GM19023 (cell line): ENCODE measurements around the gene SLC15A4.
"Not testable (repeated sequence)": the region's sequence is repeated elsewhere in the genome, so short reads cannot be mapped to it uniquely, and the experiment has no call there.

Experiments used
- ATAC-seq: cut with Tn5 transposase; IDR thresholded peaks from one replicate; pipeline ENCODE4 v1.9.1; 2021; ENCODE audit warnings: mild to moderate bottlenecking, moderate library complexity; ENCODE audit not compliant: unreplicated experiment

Gene SLC15A4

GRCh38 chr12:128846671-128847070, 22.9 kb upstream of the SLC15A4 start:
- ATAC-seq, result not testable (repeated sequence)

- ATAC-seq, result no peak
These were observed 20.4 kb upstream of the SLC15A4 start for GRCh38 chr12:128844031-128844635.

GRCh38 chr12:128843538-128843937, 19.8 kb upstream of the SLC15A4 start:
- ATAC-seq, result no peak

GRCh38 chr12:128842579-128842978, 18.8 kb upstream of the SLC15A4 start:
- no peak for ATAC-seq

- peak; percentile 58 for ATAC-seq
These were observed 17.2 kb upstream of the SLC15A4 start for GRCh38 chr12:128840862-128841468.

- ATAC-seq, result not testable (repeated sequence)
These were observed 16.1 kb upstream of the SLC15A4 start for GRCh38 chr12:128839885-128840284.

GRCh38 chr12:128833418-128833817, 9.7 kb upstream of the SLC15A4 start:
- no peak for ATAC-seq

GRCh38 chr12:128830505-128830893, 6.7 kb upstream of the SLC15A4 start:
- ATAC-seq, result peak; percentile 41

GRCh38 chr12:128829861-128830504, 6.2 kb upstream of the SLC15A4 start:
- peak; percentile 89 for ATAC-seq

- ATAC-seq, result no peak
These were observed 4.0 kb upstream of the SLC15A4 start for GRCh38 chr12:128827724-128828123.

GRCh38 chr12:128825835-128826234, 2.1 kb upstream of the SLC15A4 start:
- ATAC-seq, result no peak

GRCh38 chr12:128823216-128823915, 392 bp downstream of the SLC15A4 start:
- ATAC-seq, result peak; percentile 27

- peak; percentile 52 for ATAC-seq
These were observed 2.9 kb downstream of the SLC15A4 start for GRCh38 chr12:128820723-128821432.

GRCh38 chr12:128820253-128820652, 3.5 kb downstream of the SLC15A4 start:
- no peak for ATAC-seq

- no peak for ATAC-seq
These were observed 4.2 kb downstream of the SLC15A4 start for GRCh38 chr12:128819293-128820144.

GRCh38 chr12:128818065-128819022, 5.4 kb downstream of the SLC15A4 start:
- peak; percentile 25 for ATAC-seq

GRCh38 chr12:128817111-128818015, 6.4 kb downstream of the SLC15A4 start:
- ATAC-seq, result peak; percentile 39

- ATAC-seq, result no peak
These were observed 7.2 kb downstream of the SLC15A4 start for GRCh38 chr12:128816643-128816920.
